Body of pancreas (tissue), 4 donors: ENCODE data around the gene SSRP1.

Experiments
- CTCF ChIP-seq, 7 experiments: fragments of 450-650 bp in 4 of 7; fragments of 200-600 bp in 3 of 7; sonication (generic) in 3 of 7; IDR thresholded peaks; one replicate each; pipeline ENCODE4 v1.5.1; 2016 to 2019; ENCODE audit warnings: antibody characterized with exemption in 7 of 7
- POLR2A ChIP-seq, 3 donors: fragments of 450-650 bp; IDR thresholded peaks; one replicate each; pipeline ENCODE4 v1.6.1; 2016; ENCODE audit warnings: antibody characterized with exemption in 3 of 3, mild to moderate bottlenecking in 2 of 3

DNA sequence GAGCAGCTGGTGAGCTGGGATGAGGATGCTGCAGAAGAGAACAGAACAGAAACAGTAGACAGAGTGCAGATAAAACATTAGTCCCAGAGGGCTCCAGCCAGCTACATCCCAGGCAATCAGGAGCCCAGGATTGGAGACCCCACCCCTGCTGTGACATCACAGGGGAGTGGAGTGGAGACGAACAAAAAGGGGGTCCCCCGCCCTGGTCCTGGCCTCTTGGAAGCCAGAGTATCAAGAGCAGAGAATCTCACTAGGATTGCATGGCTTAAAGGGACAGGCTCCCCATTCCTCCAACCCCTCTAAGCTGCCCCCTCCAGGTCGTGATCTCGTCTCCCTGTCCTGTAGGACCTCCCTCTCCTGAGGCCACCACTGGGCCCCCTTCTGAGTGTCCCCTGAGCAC is 2.5 kb upstream of the SSRP1 start, which contains the start of gene P2RX3:
- TF ChIP-seq CTCF (IDR thresholded peaks at IDR 0.05) (no peak), POLR2A (IDR thresholded peaks at IDR 0.05) (no peak)
